Measurements from ENCODE around the gene TNFRSF8.

DNA sequence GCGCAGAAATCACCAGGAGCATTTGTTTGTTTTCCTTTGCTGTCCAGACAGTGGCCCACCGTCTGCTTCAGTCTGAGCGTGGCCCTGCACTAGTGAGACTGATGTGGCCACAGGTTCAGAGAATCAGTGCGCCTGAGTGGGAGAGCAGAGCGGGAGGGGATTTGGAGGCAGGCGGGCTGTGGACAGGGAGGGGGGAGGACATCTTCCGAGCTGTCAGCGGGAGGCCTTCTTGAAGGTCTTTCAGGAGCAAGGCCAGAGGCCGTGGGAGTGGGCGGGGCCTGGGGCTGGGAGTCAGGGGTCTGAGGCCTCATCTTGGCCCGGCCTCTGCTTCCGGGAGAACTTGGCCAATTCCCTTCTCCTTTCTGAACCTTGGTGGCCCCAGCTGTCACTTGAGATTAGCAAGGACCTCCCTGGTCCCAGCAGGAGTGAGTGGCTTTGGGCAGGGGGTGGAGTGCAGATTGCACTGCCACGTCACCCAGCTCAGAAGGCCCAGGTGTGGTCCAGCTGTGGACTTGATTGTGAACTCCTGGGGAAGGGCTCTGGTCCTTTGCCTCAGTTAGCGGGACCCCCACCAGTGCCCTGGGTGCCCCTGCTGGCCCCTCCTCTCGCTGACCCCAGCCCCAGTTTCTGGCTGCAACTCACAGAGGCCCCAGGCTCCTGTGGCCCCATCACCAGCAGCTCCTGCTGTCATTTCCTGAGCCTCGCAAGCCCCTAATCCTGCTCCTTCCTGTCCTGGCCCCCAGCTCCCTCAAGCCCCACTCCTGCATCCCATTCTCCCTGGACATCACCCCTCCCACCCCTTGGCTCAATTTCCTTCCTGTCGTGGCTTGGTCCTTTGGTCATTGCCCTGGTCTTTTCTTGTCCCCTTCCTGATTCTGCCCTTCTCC lies 112.1 kb downstream of the TNFRSF8 start:
- no peak for TF ChIP-seq TAF1 (IDR thresholded peaks at IDR 0.05; ENCODE audit: borderline replicate concordance, insufficient read depth, low read length)
- no peak for TF ChIP-seq SIN3A (IDR thresholded peaks at IDR 0.05; ENCODE audit: borderline replicate concordance, insufficient read depth, low read length)
- no peak for TF ChIP-seq POLR2AphosphoS5 (IDR thresholded peaks at IDR 0.05; ENCODE audit: low read depth, low read length)
